ENCODE data around the gene PLXNA4. TPM values are rescaled to one million over a fixed set of nuclear protein-coding genes. Genes with fewer than 3 reads are reported as not detected.

PLXNA4 gene
- total RNA-seq, 1 experiment from 2014 or later: 0.11 TPM

- no TSS peak for BruUV-seq (replicated peaks)
- no peak for DNase-seq (ENCODE audit: low spot score)
- H3K27ac ChIP-seq (ENCODE audit: low read depth, low read length, poor library complexity, severe bottlenecking): no peak overlapping the region
- H3K9me3 ChIP-seq (ENCODE audit: low read depth, low read length, poor library complexity, severe bottlenecking): no peaks in the 10 kb centered on the region
- no peaks in the 10 kb centered on the region for H3K4me1 ChIP-seq (ENCODE audit: insufficient read depth, low read length, poor library complexity, severe bottlenecking)
- TF ChIP-seq CTCF (conservative IDR thresholded peaks at IDR 0.05; ENCODE audit: low read depth, low read length) (no peak), EZH2 (IDR thresholded peaks at IDR 0.05; ENCODE audit: borderline replicate concordance, low read depth, low read length, poor library complexity, severe bottlenecking) (no peak)
- intact Hi-C loops (cut with micrococcal nuclease; ENCODE audit: unreplicated experiment): no loop called here
- H3K36me3 ChIP-seq (ENCODE audit: insufficient read depth, low read length, poor library complexity, severe bottlenecking): no peaks in the 10 kb centered on the region
- ChIA-PET CTCF (no interaction called here), POLR2A (ENCODE audit: low non-redundant PET) (no interaction called here)
- no peak overlapping the region for H3K4me3 ChIP-seq (ENCODE audit: low read depth, low read length, poor library complexity, severe bottlenecking)
- no peaks in the 10 kb centered on the region for H3K27me3 ChIP-seq (replicated peaks; ENCODE audit: insufficient read depth, low read depth, low read length, poor library complexity)
Measured at GRCh38 chr7:132116369-132116768, 459.9 kb downstream of the PLXNA4 start.

- no peak for DNase-seq (ENCODE audit: low spot score)
- Histone ChIP-seq H3K4me3 (ENCODE audit: low read depth, low read length, poor library complexity, severe bottlenecking) (no peak overlapping the region), H3K27me3 (replicated peaks; ENCODE audit: insufficient read depth, low read depth, low read length, poor library complexity) (no peaks in the 10 kb centered on the region), H3K4me1 (ENCODE audit: insufficient read depth, low read length, poor library complexity, severe bottlenecking) (no peaks in the 10 kb centered on the region), H3K36me3 (ENCODE audit: insufficient read depth, low read length, poor library complexity, severe bottlenecking) (no peaks in the 10 kb centered on the region), H3K9me3 (ENCODE audit: low read depth, low read length, poor library complexity, severe bottlenecking) (no peaks in the 10 kb centered on the region), H3K27ac (ENCODE audit: low read depth, low read length, poor library complexity, severe bottlenecking) (no peak overlapping the region)
- POLR2A ChIA-PET (ENCODE audit: low non-redundant PET): no interaction called here
- intact Hi-C loops (cut with micrococcal nuclease; ENCODE audit: unreplicated experiment): no loop called here
- no peak for TF ChIP-seq CTCF (conservative IDR thresholded peaks at IDR 0.05; ENCODE audit: low read depth, low read length)
- no peak for TF ChIP-seq EZH2 (IDR thresholded peaks at IDR 0.05; ENCODE audit: borderline replicate concordance, low read depth, low read length, poor library complexity, severe bottlenecking)
- BruUV-seq (replicated peaks): no TSS peak
- CTCF ChIA-PET: no interaction called here
Measured at GRCh38 chr7:132115758-132116157, 460.5 kb downstream of the PLXNA4 start.

- TF ChIP-seq CTCF (conservative IDR thresholded peaks at IDR 0.05; ENCODE audit: low read depth, low read length) (no peak), EZH2 (IDR thresholded peaks at IDR 0.05; ENCODE audit: borderline replicate concordance, low read depth, low read length, poor library complexity, severe bottlenecking) (no peak)
- no peak overlapping the region for H3K27ac ChIP-seq (ENCODE audit: low read depth, low read length, poor library complexity, severe bottlenecking)
- no peaks in the 10 kb centered on the region for H3K36me3 ChIP-seq (ENCODE audit: insufficient read depth, low read length, poor library complexity, severe bottlenecking)
- H3K4me3 ChIP-seq (ENCODE audit: low read depth, low read length, poor library complexity, severe bottlenecking): no peak overlapping the region
- ChIA-PET POLR2A (ENCODE audit: low non-redundant PET) (interaction anchor here (0.7 kb wide), 1 partner anchor 270 kb away, joined by 3 read pairs; no protein-coding TSS in a partner anchor), CTCF (no interaction called here)
- no peaks in the 10 kb centered on the region for H3K4me1 ChIP-seq (ENCODE audit: insufficient read depth, low read length, poor library complexity, severe bottlenecking)
- H3K27me3 ChIP-seq (replicated peaks; ENCODE audit: insufficient read depth, low read depth, low read length, poor library complexity): no peaks in the 10 kb centered on the region
- BruUV-seq (replicated peaks): no TSS peak
- intact Hi-C loops (cut with micrococcal nuclease; ENCODE audit: unreplicated experiment): no loop called here
- no peaks in the 10 kb centered on the region for H3K9me3 ChIP-seq (ENCODE audit: low read depth, low read length, poor library complexity, severe bottlenecking)
- no peak for DNase-seq (ENCODE audit: low spot score)
Measured at GRCh38 chr7:132115028-132115427, 461.2 kb downstream of the PLXNA4 start.

All from A673 (cell line).